Activated B cell treated with CpG ODN at 0.5 μM for 24 hours (primary cell): ENCODE data around the gene ENPP7. TPM values are rescaled to one million over a fixed set of nuclear protein-coding genes. Genes with fewer than 3 reads are reported as not detected.
A peak's percentile ranks its signal among the peaks of the same experiment; 100 is the strongest.

Experiments
- ATAC-seq: fragments of 200-7000 bp; cut with Tn5 transposase; one replicate; pipeline ENCODE4 v1.10.0; 2021; ENCODE audit warnings: low read depth, mild to moderate bottlenecking, moderate library complexity
- CTCF ChIA-PET: fragments of 350-600 bp; sonication (Branson Sonifier 250); formaldehyde crosslinking; loops from one replicate; lab custom pipeline; 2021; ENCODE audit warnings: antibody characterized with exemption; lab: Charles Lee
- POLR2A ChIA-PET: fragments of 350-600 bp; sonication (Branson Sonifier 250); formaldehyde crosslinking; loops from one replicate; lab custom pipeline; 2021; ENCODE audit warnings: antibody characterized with exemption; lab: Charles Lee
- DNase-seq: peaks from one replicate; pipeline ENCODE4 v3.0.0; 2022
- H3K27ac Mint-ChIP-seq: one replicate; pipeline ENCODE4 v1.8.0; 2020; ENCODE audit warnings: mixed read lengths
- H3K27me3 Mint-ChIP-seq: one replicate; pipeline ENCODE4 v1.8.0; 2021; ENCODE audit warnings: mixed read lengths
- H3K36me3 Mint-ChIP-seq: one replicate; pipeline ENCODE4 v1.8.0; 2021; ENCODE audit warnings: low read depth, mixed read lengths
- H3K4me1 Mint-ChIP-seq: one replicate; pipeline ENCODE4 v1.8.0; 2021; ENCODE audit warnings: mixed read lengths
- H3K4me3 Mint-ChIP-seq: one replicate; pipeline ENCODE4 v1.8.0; 2020; ENCODE audit warnings: mild to moderate bottlenecking, mixed read lengths
- H3K9me3 Mint-ChIP-seq: one replicate; pipeline ENCODE4 v1.8.0; 2020; ENCODE audit warnings: mixed read lengths
- intact Hi-C: fragments of 100-400 bp; cut with micrococcal nuclease; formaldehyde crosslinking; loops from one replicate; pipeline ENCODE4 v1.15.1; 2024
- total RNA-seq: library from RNA; stranded (reverse); gene quantifications from 2 replicates; pipeline ENCODE4 v1.2.3, GENCODE V29; 2022
- TF ChIP-seq, protein P1 (sequence below): fragments of 200-600 bp; IDR thresholded peaks from one replicate; pipeline ENCODE4 v1.8.0; 2022; ENCODE audit warnings: antibody characterized with exemption, mild to moderate bottlenecking

ENPP7 gene
- total RNA-seq, 1 donor from 2014 or later: 1.5 TPM

DNA sequence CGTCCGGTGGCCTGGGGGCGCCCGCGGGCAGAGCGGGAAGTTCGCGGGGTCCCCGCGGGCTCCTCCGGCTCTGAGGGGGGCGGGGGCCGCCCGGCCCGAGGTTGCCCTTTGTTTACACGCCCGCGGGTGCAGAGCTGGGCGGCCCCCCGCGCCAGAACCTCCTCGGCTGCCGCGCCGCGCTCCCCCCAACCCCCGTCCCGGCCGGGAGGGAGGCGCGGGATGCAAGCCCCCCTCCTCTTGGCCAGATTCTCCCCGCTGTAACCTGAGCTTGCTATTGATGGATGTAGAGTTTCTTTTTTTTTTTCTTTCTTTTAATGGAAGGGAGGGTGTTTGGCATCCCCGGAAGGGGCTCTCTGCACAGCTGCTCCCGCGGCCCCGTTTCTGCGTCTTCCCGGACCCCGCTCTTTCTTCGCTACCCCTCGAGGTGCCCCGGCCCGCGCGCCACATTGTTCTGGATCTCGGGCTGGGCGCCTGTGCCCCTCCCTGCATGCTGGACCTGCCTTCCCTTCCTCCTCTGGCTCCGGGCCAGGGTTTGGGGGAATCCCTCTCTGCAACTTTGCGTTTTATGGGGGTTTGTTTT is 47.9 kb downstream of the ENPP7 start:
- ChIA-PET CTCF (no interaction called here), POLR2A (interaction anchor here (0.5 to 1.3 kb wide), 2 partner anchors 14 to 21 kb away, joined by 3 read pairs; no protein-coding TSS in a partner anchor)
- DNase-seq: no peak
- H3K27ac Mint-ChIP-seq: no peak overlapping the region
- H3K4me1 Mint-ChIP-seq: peaks cover 14% of the 10 kb centered on the region
- H3K36me3 Mint-ChIP-seq: no peaks in the 10 kb centered on the region
- peak overlapping the region; percentile 82 for H3K4me3 Mint-ChIP-seq
- peaks cover 63% of the 10 kb centered on the region for H3K27me3 Mint-ChIP-seq
- intact Hi-C loops: loop anchor here (1.0 to 2.0 kb wide), 3 partner anchors 11 to 32 kb away; partner anchors contain the start of gene CBX8
- ATAC-seq: peak; percentile 5
- TF ChIP-seq, protein P1, sequence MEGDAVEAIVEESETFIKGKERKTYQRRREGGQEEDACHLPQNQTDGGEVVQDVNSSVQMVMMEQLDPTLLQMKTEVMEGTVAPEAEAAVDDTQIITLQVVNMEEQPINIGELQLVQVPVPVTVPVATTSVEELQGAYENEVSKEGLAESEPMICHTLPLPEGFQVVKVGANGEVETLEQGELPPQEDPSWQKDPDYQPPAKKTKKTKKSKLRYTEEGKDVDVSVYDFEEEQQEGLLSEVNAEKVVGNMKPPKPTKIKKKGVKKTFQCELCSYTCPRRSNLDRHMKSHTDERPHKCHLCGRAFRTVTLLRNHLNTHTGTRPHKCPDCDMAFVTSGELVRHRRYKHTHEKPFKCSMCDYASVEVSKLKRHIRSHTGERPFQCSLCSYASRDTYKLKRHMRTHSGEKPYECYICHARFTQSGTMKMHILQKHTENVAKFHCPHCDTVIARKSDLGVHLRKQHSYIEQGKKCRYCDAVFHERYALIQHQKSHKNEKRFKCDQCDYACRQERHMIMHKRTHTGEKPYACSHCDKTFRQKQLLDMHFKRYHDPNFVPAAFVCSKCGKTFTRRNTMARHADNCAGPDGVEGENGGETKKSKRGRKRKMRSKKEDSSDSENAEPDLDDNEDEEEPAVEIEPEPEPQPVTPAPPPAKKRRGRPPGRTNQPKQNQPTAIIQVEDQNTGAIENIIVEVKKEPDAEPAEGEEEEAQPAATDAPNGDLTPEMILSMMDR: no peak
- H3K9me3 Mint-ChIP-seq: no peaks in the 10 kb centered on the region

DNA sequence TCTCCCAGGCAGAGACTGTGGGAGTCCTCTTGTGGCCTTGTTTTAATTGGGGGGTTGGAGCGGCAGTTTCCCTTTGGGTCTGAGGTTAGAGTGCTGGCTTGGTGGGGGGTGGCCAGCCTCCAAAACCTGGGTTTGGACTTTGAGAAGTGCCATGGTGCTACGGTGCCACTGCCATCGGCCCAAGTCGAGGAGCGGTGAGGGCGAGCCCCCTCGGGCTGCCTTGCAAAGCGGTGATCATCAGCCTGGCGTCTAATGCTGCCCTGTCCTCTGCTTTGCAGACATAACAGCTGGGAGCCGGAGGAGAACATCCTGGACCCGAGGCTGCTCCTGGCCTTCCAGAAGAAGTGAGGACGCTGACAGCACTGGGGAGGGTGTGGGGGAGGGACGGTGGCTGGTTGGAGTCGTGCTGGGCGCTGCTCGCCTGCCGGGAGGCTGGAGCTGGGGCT is 48.4 kb downstream of the ENPP7 start:
- Mint-ChIP-seq H3K27me3 (peaks cover 60% of the 10 kb centered on the region), H3K4me3 (peak overlapping the region; percentile 82), H3K4me1 (peaks cover 14% of the 10 kb centered on the region), H3K9me3 (no peaks in the 10 kb centered on the region), H3K36me3 (no peaks in the 10 kb centered on the region), H3K27ac (no peak overlapping the region)
- intact Hi-C loops: loop anchor here (2.0 kb wide), 1 partner anchor 18 kb away; the partner anchor contains the start of gene CBX8
- TF ChIP-seq, protein P1: no peak
- ChIA-PET POLR2A (interaction anchor here (0.6 to 1.3 kb wide), 2 partner anchors 18 to 20 kb away, joined by 3 to 6 read pairs; partner anchors contain the start of gene CBX8), CTCF (no interaction called here)
- no peak for DNase-seq
- no peak for ATAC-seq

GRCh38 chr17:79779661-79780365 is 49.1 kb downstream of the ENPP7 start:
- ChIA-PET POLR2A (interaction anchor here (0.6 kb wide), 1 partner anchor 17 kb away, joined by 6 read pairs; the partner anchor contains the start of gene CBX8), CTCF (no interaction called here)
- no peaks in the 10 kb centered on the region for H3K36me3 Mint-ChIP-seq
- no peak for ATAC-seq
- peaks cover 54% of the 10 kb centered on the region for H3K27me3 Mint-ChIP-seq
- intact Hi-C loops: loop anchor here (2.0 kb wide), 1 partner anchor 17 kb away; the partner anchor contains the start of gene CBX8
- no peaks in the 10 kb centered on the region for H3K9me3 Mint-ChIP-seq
- peaks cover 14% of the 10 kb centered on the region for H3K4me1 Mint-ChIP-seq
- peak overlapping the region; percentile 82 for H3K4me3 Mint-ChIP-seq
- TF ChIP-seq, protein P1: no peak
- no peak overlapping the region for H3K27ac Mint-ChIP-seq
- no peak for DNase-seq

GRCh38 chr17:79781012-79781650 is 50.4 kb downstream of the ENPP7 start:
- TF ChIP-seq, protein P1: no peak
- H3K27ac Mint-ChIP-seq: no peak overlapping the region
- CTCF ChIA-PET: interaction anchor here (0.8 to 1.4 kb wide), 3 partner anchors 16 to 39 kb away, joined by 3 read pairs; partner anchors contain the start of gene CBX8
- POLR2A ChIA-PET: interaction anchor here (1.0 kb wide), 1 partner anchor 10 kb away, joined by 4 read pairs; no protein-coding TSS in a partner anchor
- no peak for ATAC-seq
- H3K36me3 Mint-ChIP-seq: no peaks in the 10 kb centered on the region
- H3K27me3 Mint-ChIP-seq: peaks cover 55% of the 10 kb centered on the region
- intact Hi-C loops: no loop called here
- H3K9me3 Mint-ChIP-seq: no peaks in the 10 kb centered on the region
- H3K4me3 Mint-ChIP-seq: no peak overlapping the region
- no peak for DNase-seq
- peaks cover 14% of the 10 kb centered on the region for H3K4me1 Mint-ChIP-seq
